ENCODE measurements around the gene NCSTN. TPM values are rescaled to one million over a fixed set of nuclear protein-coding genes. Genes with fewer than 3 reads are reported as not detected.

The NCSTN gene
- total RNA-seq, 2 experiments from 2014 or later: 54.9 to 56.6 TPM

DNA sequence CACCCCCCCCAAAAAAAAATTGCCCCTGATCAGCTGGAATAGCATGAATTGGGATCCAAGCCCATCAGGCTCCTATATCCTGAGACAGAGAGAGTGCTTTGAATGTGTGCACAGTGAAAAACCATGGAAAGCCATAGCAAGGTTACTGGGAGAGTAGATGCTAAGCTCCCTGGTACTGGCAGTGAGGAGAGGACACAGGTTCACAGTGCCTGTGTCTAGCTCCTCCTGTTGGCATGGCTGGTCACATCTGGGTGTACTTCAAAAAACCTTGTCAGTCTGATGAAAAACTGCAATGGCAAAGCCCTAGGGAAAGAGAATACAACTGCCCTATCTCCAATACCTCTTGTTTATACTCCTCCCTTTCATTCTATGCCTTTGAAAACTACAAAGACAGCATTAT is 13.1 kb upstream of the NCSTN start:
- no peaks in the 10 kb centered on the region for H3K27me3 ChIP-seq (ENCODE audit: control insufficient read depth in 1 of 2, insufficient read depth in 2 of 2, low read length in 2 of 2)
- ATAC-seq (ENCODE audit: poor library complexity) (no peak), DNase-seq (no peak)
- ChIA-PET POLR2A (no interaction called here), CTCF (interaction anchor here (0.9 kb wide), 1 partner anchor 961 kb away, joined by 4 read pairs; no protein-coding TSS in a partner anchor)
- intact Hi-C loops (cut with DNase I, micrococcal nuclease): no loop called here
- H3K4me1 ChIP-seq (ENCODE audit: insufficient read depth, low read length): no peaks in the 10 kb centered on the region
- TF ChIP-seq CTCF (IDR thresholded peaks at IDR 0.05): no peak
- H3K36me3 Mint-ChIP-seq (ENCODE audit: low read depth): peaks cover 88% of the 10 kb centered on the region
- no peaks in the 10 kb centered on the region for H3K9me3 ChIP-seq (ENCODE audit: control insufficient read depth in 1 of 2, insufficient read depth in 1 of 2, low read length in 2 of 2)
- H3K9me3 Mint-ChIP-seq: no peaks in the 10 kb centered on the region
- no peak overlapping the region for H3K27ac Mint-ChIP-seq
- no peak overlapping the region for H3K4me3 Mint-ChIP-seq
- H3K27me3 Mint-ChIP-seq: no peaks in the 10 kb centered on the region
- no peak overlapping the region for H3K27ac ChIP-seq (ENCODE audit: low read depth in 1 of 2, low read length in 2 of 2)
- no peak overlapping the region for H3K4me3 ChIP-seq (ENCODE audit: low read length)
- H3K4me1 Mint-ChIP-seq (ENCODE audit: low read depth): peaks cover 4% of the 10 kb centered on the region
- H3K36me3 ChIP-seq (ENCODE audit: insufficient read depth, low read length): peaks cover 98% of the 10 kb centered on the region

- intact Hi-C loops (cut with DNase I, micrococcal nuclease): no loop called here
- Histone ChIP-seq H3K27me3 (ENCODE audit: control insufficient read depth in 1 of 2, insufficient read depth in 2 of 2, low read length in 2 of 2) (no peaks in the 10 kb centered on the region), H3K27ac (ENCODE audit: low read depth in 1 of 2, low read length in 2 of 2) (no peak overlapping the region), H3K9me3 (ENCODE audit: control insufficient read depth in 1 of 2, insufficient read depth in 1 of 2, low read length in 2 of 2) (no peaks in the 10 kb centered on the region), H3K4me1 (ENCODE audit: insufficient read depth, low read length) (no peaks in the 10 kb centered on the region), H3K4me3 (ENCODE audit: low read length) (no peak overlapping the region), H3K36me3 (ENCODE audit: insufficient read depth, low read length) (peaks cover 90% of the 10 kb centered on the region)
- H3K36me3 Mint-ChIP-seq (ENCODE audit: low read depth): peaks cover 88% of the 10 kb centered on the region
- ATAC-seq (ENCODE audit: poor library complexity) (no peak), DNase-seq (no peak)
- H3K27me3 Mint-ChIP-seq: no peaks in the 10 kb centered on the region
- H3K9me3 Mint-ChIP-seq: no peaks in the 10 kb centered on the region
- CTCF ChIA-PET: interaction anchor here (2.3 kb wide), 1 partner anchor 41 kb away, joined by 9 read pairs; no protein-coding TSS in a partner anchor
- H3K4me3 Mint-ChIP-seq: no peak overlapping the region
- no peak for TF ChIP-seq CTCF (IDR thresholded peaks at IDR 0.05)
- no peak overlapping the region for H3K27ac Mint-ChIP-seq
- H3K4me1 Mint-ChIP-seq (ENCODE audit: low read depth): peaks cover 4% of the 10 kb centered on the region
- POLR2A ChIA-PET: no interaction called here
These were observed 10.7 kb upstream of the NCSTN start for GRCh38 chr1:160332516-160332915.

DNA sequence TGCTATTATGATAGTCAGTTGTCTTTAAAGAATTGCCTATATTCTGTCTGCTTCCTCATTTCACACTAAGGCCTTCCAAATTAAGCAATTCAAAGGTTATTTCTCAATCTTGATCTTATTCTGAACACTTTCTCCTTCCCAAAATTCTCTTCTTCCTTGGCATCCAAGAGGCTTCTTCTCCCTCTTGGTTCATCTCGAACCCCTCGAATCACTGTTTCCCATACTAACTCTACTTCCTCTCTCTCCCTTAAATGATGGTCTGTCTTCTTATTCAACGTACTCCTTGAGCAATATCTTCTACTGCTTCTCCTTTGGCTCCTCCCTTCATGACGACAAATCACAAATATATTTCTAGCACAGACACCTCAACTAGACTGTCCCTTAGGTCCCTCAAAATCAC is 4.6 kb upstream of the NCSTN start:
- intact Hi-C loops (cut with DNase I, micrococcal nuclease): no loop called here
- Histone ChIP-seq H3K27ac (ENCODE audit: low read depth in 1 of 2, low read length in 2 of 2) (no peak overlapping the region), H3K36me3 (ENCODE audit: insufficient read depth, low read length) (peaks cover 61% of the 10 kb centered on the region), H3K27me3 (ENCODE audit: control insufficient read depth in 1 of 2, insufficient read depth in 2 of 2, low read length in 2 of 2) (no peaks in the 10 kb centered on the region), H3K4me1 (ENCODE audit: insufficient read depth, low read length) (peaks cover 8% of the 10 kb centered on the region), H3K4me3 (ENCODE audit: low read length) (no peak overlapping the region), H3K9me3 (ENCODE audit: control insufficient read depth in 1 of 2, insufficient read depth in 1 of 2, low read length in 2 of 2) (no peaks in the 10 kb centered on the region)
- H3K27ac Mint-ChIP-seq: no peak overlapping the region
- H3K27me3 Mint-ChIP-seq: no peaks in the 10 kb centered on the region
- TF ChIP-seq CTCF (IDR thresholded peaks at IDR 0.05): no peak
- POLR2A ChIA-PET: no interaction called here
- peaks cover 57% of the 10 kb centered on the region for H3K4me1 Mint-ChIP-seq (ENCODE audit: low read depth)
- CTCF ChIA-PET: no interaction called here
- peak in 2 of 14 experiments; percentile 11 to 19 for DNase-seq
- H3K36me3 Mint-ChIP-seq (ENCODE audit: low read depth): peaks cover 86% of the 10 kb centered on the region
- no peak overlapping the region for H3K4me3 Mint-ChIP-seq
- no peaks in the 10 kb centered on the region for H3K9me3 Mint-ChIP-seq
- no peak for ATAC-seq (ENCODE audit: poor library complexity)

Measured in CD4-positive, alpha-beta T cell (primary cell).